ENCODE measurements around the gene BEND6. TPM values are rescaled to one million over a fixed set of nuclear protein-coding genes. Genes with fewer than 3 reads are reported as not detected.
A peak's percentile ranks its signal among the peaks of the same experiment; 100 is the strongest.
"Not testable (repeated sequence)": the region's sequence is repeated elsewhere in the genome, so short reads cannot be mapped to it uniquely, and the experiment has no call there.

BEND6 gene
- polyA plus RNA-seq, 1 experiment = 15.4 TPM

DNA sequence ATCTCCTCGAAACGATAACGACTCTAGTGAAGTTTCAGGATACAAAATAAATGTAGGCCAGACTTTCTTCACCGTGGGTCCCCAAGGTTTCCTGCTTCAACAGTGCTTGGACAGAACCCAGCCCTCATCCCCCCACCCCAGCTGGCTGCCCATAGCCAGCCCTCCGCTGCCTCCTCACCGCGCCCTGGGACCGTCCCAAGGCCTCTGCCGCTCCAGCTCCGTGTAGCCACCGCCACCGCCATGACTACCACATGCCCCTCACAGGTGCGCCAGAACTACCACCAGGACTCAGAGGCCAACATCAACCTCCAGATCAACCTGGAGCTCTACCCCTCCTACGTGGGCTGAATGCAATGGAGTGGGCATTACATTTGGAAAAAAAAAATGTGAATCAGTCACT is 49.4 kb downstream of the BEND6 start:
- CTCF ChIA-PET = interaction anchor here (0.7 to 1.4 kb wide), 2 partner anchors 17 to 149 kb away, joined by 4 to 8 read pairs; no protein-coding TSS in a partner anchor
- no peak overlapping the region for H3K4me3 ChIP-seq (ENCODE audit: low read depth, low read length)

GRCh38 chr6:57006101-57006500 is 51.2 kb downstream of the BEND6 start:
- Histone ChIP-seq H3K27me3 (ENCODE audit: control insufficient read depth, insufficient read depth, low read length) (no peaks in the 10 kb centered on the region), H3K9me3 (ENCODE audit: control insufficient read depth, insufficient read depth, low read length) (peaks cover 3% of the 10 kb centered on the region; the same call in 1 of the 2 replicates), H3K27ac (ENCODE audit: low read depth, low read length) (no peak overlapping the region), H3K4me3 (ENCODE audit: low read depth, low read length) (no peak overlapping the region)
- POLR2A ChIA-PET = no interaction called here
- no peak for DNase-seq (ENCODE audit: low read depth, low spot score)
- CTCF ChIA-PET = no interaction called here
- no peak for TF ChIP-seq CTCF (IDR thresholded peaks at IDR 0.05; ENCODE audit: low read depth, low read length)

More for the DNA sequence above, 49.4 kb downstream of the BEND6 start:
- DNase-seq (ENCODE audit: low read depth, low spot score) = no peak
- H3K9me3 ChIP-seq (ENCODE audit: control insufficient read depth, insufficient read depth, low read length) = peaks cover 10% of the 10 kb centered on the region
- no peak for TF ChIP-seq CTCF (IDR thresholded peaks at IDR 0.05; ENCODE audit: low read depth, low read length)
- H3K27me3 ChIP-seq (ENCODE audit: control insufficient read depth, insufficient read depth, low read length) = no peaks in the 10 kb centered on the region
- POLR2A ChIA-PET = no interaction called here
- H3K27ac ChIP-seq (ENCODE audit: low read depth, low read length) = no peak overlapping the region

DNA sequence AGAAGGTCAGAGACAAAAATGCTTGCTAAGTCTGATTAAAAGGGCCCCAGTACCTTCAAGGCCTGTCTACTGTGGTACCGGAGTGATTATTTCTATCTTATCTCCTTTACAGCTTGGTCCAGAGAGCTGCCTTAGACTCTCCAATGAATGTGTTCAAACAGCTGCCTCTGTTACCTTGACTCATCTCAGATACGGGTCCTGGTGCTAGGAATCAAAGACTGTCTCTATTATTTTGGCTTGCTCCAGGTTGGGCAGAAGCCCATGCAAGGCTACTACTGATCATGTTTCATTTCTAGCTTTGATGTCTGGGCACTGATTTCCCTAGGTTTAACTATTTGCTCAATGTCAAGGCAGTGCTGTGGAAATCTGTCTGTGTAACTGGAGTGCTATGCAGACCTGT is 53.2 kb downstream of the BEND6 start:
- H3K4me3 ChIP-seq (ENCODE audit: low read depth, low read length); DNase-seq (ENCODE audit: low read depth, low spot score); POLR2A ChIA-PET; H3K27ac ChIP-seq (ENCODE audit: low read depth, low read length); H3K27me3 ChIP-seq (ENCODE audit: control insufficient read depth, insufficient read depth, low read length); H3K9me3 ChIP-seq (ENCODE audit: control insufficient read depth, insufficient read depth, low read length): not testable (repeated sequence)
- CTCF ChIA-PET = interaction anchor here (0.8 to 1.0 kb wide), 3 partner anchors 13 to 53 kb away, joined by 3 to 4 read pairs (median 3); partner anchors contain the start of gene BEND6

DNA sequence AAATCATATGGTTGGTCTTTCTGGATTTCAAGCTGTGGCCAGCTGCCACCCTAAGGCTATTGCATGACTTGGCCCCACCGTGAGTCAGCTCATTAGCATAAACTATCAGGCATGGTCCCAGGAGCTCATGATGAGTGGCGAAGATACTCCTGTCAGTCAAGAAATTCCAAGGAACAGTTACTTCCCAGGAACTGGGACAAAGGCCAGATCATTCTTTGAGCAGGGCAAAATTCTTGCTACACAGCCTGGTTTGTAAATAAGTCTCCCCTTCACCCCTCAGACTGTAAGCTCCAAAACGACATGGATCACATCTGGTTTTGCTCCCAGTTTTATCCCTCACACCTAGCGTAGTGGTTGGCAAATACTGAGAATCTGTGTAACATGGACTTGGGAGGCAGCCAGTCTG is 58.6 kb downstream of the BEND6 start:
- no peaks in the 10 kb centered on the region for H3K9me3 ChIP-seq (ENCODE audit: control insufficient read depth, insufficient read depth, low read length)
- no peak overlapping the region for H3K27ac ChIP-seq (ENCODE audit: low read depth, low read length)
- TF ChIP-seq CTCF (IDR thresholded peaks at IDR 0.05; ENCODE audit: low read depth, low read length) = no peak
- H3K4me3 ChIP-seq (ENCODE audit: low read depth, low read length) = no peak overlapping the region
- peak; percentile 30 for DNase-seq (ENCODE audit: low read depth, low spot score)
- CTCF ChIA-PET = interaction anchor here (0.9 to 2.0 kb wide), 4 partner anchors 10 to 311 kb away, joined by 3 to 7 read pairs (median 4); no protein-coding TSS in a partner anchor
- H3K27me3 ChIP-seq (ENCODE audit: control insufficient read depth, insufficient read depth, low read length) = no peaks in the 10 kb centered on the region
- POLR2A ChIA-PET = no interaction called here

DNA sequence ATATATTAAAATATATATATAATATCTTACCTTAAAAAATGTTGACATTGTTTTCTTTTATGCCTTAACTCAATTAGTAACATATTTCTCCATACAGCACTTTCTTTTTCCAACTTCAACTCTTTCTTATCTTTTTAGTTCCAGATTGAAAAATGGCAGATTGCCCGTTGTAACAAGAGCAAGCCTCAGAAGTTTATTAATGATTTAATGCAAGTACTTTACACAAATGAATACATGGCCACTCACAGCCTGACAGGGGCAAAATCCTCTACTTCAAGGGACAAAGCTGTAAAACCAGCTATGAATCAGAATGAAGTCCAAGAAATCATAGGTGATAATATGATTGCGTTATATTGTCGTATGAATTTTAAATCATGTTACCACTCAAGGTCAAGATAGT is 62.2 kb downstream of the BEND6 start:
- POLR2A ChIA-PET = no interaction called here
- H3K27me3 ChIP-seq (ENCODE audit: control insufficient read depth, insufficient read depth, low read length) = no peaks in the 10 kb centered on the region
- no peak for DNase-seq (ENCODE audit: low read depth, low spot score)
- TF ChIP-seq CTCF (IDR thresholded peaks at IDR 0.05; ENCODE audit: low read depth, low read length) = no peak
- H3K27ac ChIP-seq (ENCODE audit: low read depth, low read length) = no peak overlapping the region
- no peak overlapping the region for H3K4me3 ChIP-seq (ENCODE audit: low read depth, low read length)
- CTCF ChIA-PET = interaction anchor here (1.0 to 5.2 kb wide), 3 partner anchors 62 to 114 kb away, joined by 3 to 50 read pairs (median 7); partner anchors contain the start of gene BEND6
- H3K9me3 ChIP-seq (ENCODE audit: control insufficient read depth, insufficient read depth, low read length) = no peaks in the 10 kb centered on the region
